CD4-positive, CD25-positive, alpha-beta regulatory T cell (primary cell): Measurements from ENCODE around the gene UCMA. TPM values are rescaled to one million over a fixed set of nuclear protein-coding genes. Genes with fewer than 3 reads are reported as not detected.

Experiments used
- ATAC-seq, 2 donors: fragments of 150-1000 bp; cut with Tn5 transposase; one replicate each; pipeline ENCODE4 v1.10.0; 2021; ENCODE audit warnings: low read depth in 2 of 2, moderate number of reproducible peaks in 2 of 2, moderate library complexity in 1 of 2
- DNase-seq, 3 donors: peaks; one replicate each; pipeline versions ENCODE4 v3.0.0 to v3.0.0-alpha.2; 2012 to 2022; ENCODE audit warnings: mixed read lengths in 1 of 3
- H3K27ac ChIP-seq: one replicate; pipeline ENCODE4 v1.7.0; 2013; ENCODE audit warnings: mild to moderate bottlenecking, low read length; ENCODE audit not compliant: insufficient read depth, poor library complexity, severe bottlenecking
- H3K27me3 ChIP-seq: one replicate; pipeline ENCODE4 v1.7.0; 2013; ENCODE audit warnings: low read length; ENCODE audit not compliant: control insufficient read depth, insufficient read depth
- H3K36me3 ChIP-seq: one replicate; pipeline ENCODE4 v1.7.0; 2013; ENCODE audit warnings: mild to moderate bottlenecking, low read length, moderate library complexity; ENCODE audit not compliant: control insufficient read depth, insufficient read depth
- H3K4me1 ChIP-seq: 2 replicates; pipeline ENCODE4 v1.7.0; 2013; ENCODE audit warnings: mild to moderate bottlenecking, low read length; ENCODE audit not compliant: insufficient read depth, control insufficient read depth, poor library complexity, severe bottlenecking
- H3K4me3 ChIP-seq: one replicate; pipeline ENCODE4 v1.7.0; 2013; ENCODE audit warnings: low read depth, mild to moderate bottlenecking, low read length, moderate library complexity
- H3K9me3 ChIP-seq, 2 experiments: 1 replicate in 1 of 2; 2 replicates in 1 of 2; pipeline ENCODE4 v1.7.0; 2013; ENCODE audit warnings: low read length in 2 of 2, mild to moderate bottlenecking in 1 of 2, moderate library complexity in 1 of 2; ENCODE audit not compliant: control insufficient read depth in 2 of 2
- H3K27ac Mint-ChIP-seq, 3 donors: one replicate each; pipeline ENCODE4 v1.8.0; 2020 to 2022; ENCODE audit warnings: mild to moderate bottlenecking in 3 of 3, mixed read lengths in 3 of 3, moderate library complexity in 2 of 3
- H3K27me3 Mint-ChIP-seq: one replicate; pipeline ENCODE4 v1.8.0; 2022; ENCODE audit warnings: mild to moderate bottlenecking, mixed read lengths
- H3K36me3 Mint-ChIP-seq: one replicate; pipeline ENCODE4 v1.8.0; 2020; ENCODE audit warnings: mixed read lengths
- H3K4me1 Mint-ChIP-seq, 4 donors: one replicate each; pipeline ENCODE4 v1.8.0; 2020 to 2022; ENCODE audit warnings: mixed read lengths in 4 of 4, mild to moderate bottlenecking in 1 of 4
- H3K4me3 Mint-ChIP-seq, 4 donors: one replicate each; pipeline ENCODE4 v1.8.0; 2020 to 2022; ENCODE audit warnings: mild to moderate bottlenecking in 4 of 4, mixed read lengths in 4 of 4, moderate library complexity in 3 of 4
- H3K9me3 Mint-ChIP-seq, 7 donors: one replicate each; pipeline ENCODE4 v1.8.0; 2020 to 2022; ENCODE audit warnings: mixed read lengths in 7 of 7, mild to moderate bottlenecking in 3 of 7, moderate library complexity in 2 of 7
- polyA plus RNA-seq, 4 donors: library from polyadenylated mRNA; unstranded; fragments of 300-500 nt; fragmentation: Illumina TruSeq; gene quantifications; one replicate each; pipeline ENCODE4 v1.2.3, GENCODE V29; 2021
- total RNA-seq: library from RNA; stranded (reverse); gene quantifications from one replicate; pipeline ENCODE4 v1.2.3, GENCODE V29; 2022

UCMA gene
- total and polyA plus RNA-seq, 5 donors from 2014 or later = not detected

GRCh38 chr10:13231808-13232207, 2.4 kb downstream of the UCMA start:
- Mint-ChIP-seq H3K9me3 (no peaks in the 10 kb centered on the region), H3K27me3 (peaks cover 6% of the 10 kb centered on the region), H3K4me1 (no peaks in the 10 kb centered on the region), H3K4me3 (no peak overlapping the region), H3K27ac (no peak overlapping the region), H3K36me3 (no peaks in the 10 kb centered on the region)
- H3K4me3 ChIP-seq = no peak overlapping the region
- H3K27ac ChIP-seq = no peak overlapping the region
- H3K9me3 ChIP-seq = no peaks in the 10 kb centered on the region
- ATAC-seq (no peak), DNase-seq (no peak)
- H3K36me3 ChIP-seq = no peaks in the 10 kb centered on the region
- H3K4me1 ChIP-seq = no peaks in the 10 kb centered on the region
- no peaks in the 10 kb centered on the region for H3K27me3 ChIP-seq

- H3K27me3 Mint-ChIP-seq = peaks cover 6% of the 10 kb centered on the region
- H3K4me1 ChIP-seq = no peaks in the 10 kb centered on the region
- ATAC-seq (no peak), DNase-seq (no peak)
- no peaks in the 10 kb centered on the region for H3K27me3 ChIP-seq
- H3K36me3 ChIP-seq = no peaks in the 10 kb centered on the region
- no peaks in the 10 kb centered on the region for H3K9me3 ChIP-seq
- no peak overlapping the region for H3K27ac ChIP-seq
- no peak overlapping the region for H3K4me3 ChIP-seq
- H3K9me3 Mint-ChIP-seq = no peaks in the 10 kb centered on the region
- H3K27ac Mint-ChIP-seq = peak overlapping the region in 1 of 3 donors; percentile 48
- no peaks in the 10 kb centered on the region for H3K36me3 Mint-ChIP-seq
- no peaks in the 10 kb centered on the region for H3K4me1 Mint-ChIP-seq
- H3K4me3 Mint-ChIP-seq = no peak overlapping the region
Observed at GRCh38 chr10:13231190-13231589, 3.0 kb downstream of the UCMA start.

- H3K4me1 Mint-ChIP-seq = no peaks in the 10 kb centered on the region
- H3K27me3 Mint-ChIP-seq = peaks cover 6% of the 10 kb centered on the region
- no peaks in the 10 kb centered on the region for H3K36me3 ChIP-seq
- no peak for DNase-seq
- no peaks in the 10 kb centered on the region for H3K9me3 ChIP-seq
- H3K27me3 ChIP-seq = no peaks in the 10 kb centered on the region
- H3K4me1 ChIP-seq = no peaks in the 10 kb centered on the region
- ATAC-seq = no peak
- no peak overlapping the region for H3K27ac ChIP-seq
- no peak overlapping the region for H3K27ac Mint-ChIP-seq
- H3K4me3 Mint-ChIP-seq = no peak overlapping the region
- H3K9me3 Mint-ChIP-seq = peaks cover 0 to 4% (median 0%) of the 10 kb centered on the region in 7 donors
- H3K36me3 Mint-ChIP-seq = no peaks in the 10 kb centered on the region
- H3K4me3 ChIP-seq = no peak overlapping the region
Observed at GRCh38 chr10:13227031-13227430, 7.1 kb downstream of the UCMA start.

GRCh38 chr10:13225601-13226000, 8.6 kb downstream of the UCMA start:
- no peak for DNase-seq

GRCh38 chr10:13224210-13224995, 9.8 kb downstream of the UCMA start:
- no peaks in the 10 kb centered on the region for H3K4me1 Mint-ChIP-seq
- no peak overlapping the region for H3K27ac Mint-ChIP-seq
- Histone ChIP-seq H3K27ac (no peak overlapping the region), H3K27me3 (no peaks in the 10 kb centered on the region), H3K9me3 (no peaks in the 10 kb centered on the region), H3K4me1 (no peaks in the 10 kb centered on the region), H3K36me3 (no peaks in the 10 kb centered on the region), H3K4me3 (no peak overlapping the region)
- no peak overlapping the region for H3K4me3 Mint-ChIP-seq
- no peak for DNase-seq
- peaks cover 0 to 4% (median 0%) of the 10 kb centered on the region in 7 donors for H3K9me3 Mint-ChIP-seq
- ATAC-seq = no peak
- no peaks in the 10 kb centered on the region for H3K36me3 Mint-ChIP-seq
- H3K27me3 Mint-ChIP-seq = peaks cover 6% of the 10 kb centered on the region

More at GRCh38 chr10:13225601-13226000, 8.6 kb downstream of the UCMA start:
- H3K4me1 Mint-ChIP-seq = no peaks in the 10 kb centered on the region
- no peak overlapping the region for H3K4me3 ChIP-seq
- H3K27ac ChIP-seq = no peak overlapping the region
- H3K27me3 ChIP-seq = no peaks in the 10 kb centered on the region
- no peaks in the 10 kb centered on the region for H3K36me3 ChIP-seq
- peaks cover 0 to 4% (median 0%) of the 10 kb centered on the region in 7 donors for H3K9me3 Mint-ChIP-seq
- no peak overlapping the region for H3K27ac Mint-ChIP-seq
- H3K4me3 Mint-ChIP-seq = no peak overlapping the region
- H3K36me3 Mint-ChIP-seq = no peaks in the 10 kb centered on the region
- H3K4me1 ChIP-seq = no peaks in the 10 kb centered on the region
- H3K27me3 Mint-ChIP-seq = peaks cover 6% of the 10 kb centered on the region
- ATAC-seq = no peak
- no peaks in the 10 kb centered on the region for H3K9me3 ChIP-seq

GRCh38 chr10:13223241-13223640, 10.9 kb downstream of the UCMA start:
- Histone ChIP-seq H3K36me3 (no peaks in the 10 kb centered on the region), H3K4me1 (no peaks in the 10 kb centered on the region), H3K9me3 (no peaks in the 10 kb centered on the region), H3K4me3 (no peak overlapping the region), H3K27ac (no peak overlapping the region), H3K27me3 (no peaks in the 10 kb centered on the region)
- Mint-ChIP-seq H3K27me3 (peaks cover 6% of the 10 kb centered on the region), H3K4me1 (no peaks in the 10 kb centered on the region), H3K4me3 (no peak overlapping the region), H3K36me3 (no peaks in the 10 kb centered on the region), H3K9me3 (peaks cover 0 to 4% (median 0%) of the 10 kb centered on the region in 7 donors), H3K27ac (no peak overlapping the region)
- DNase-seq (no peak), ATAC-seq (no peak)

- Mint-ChIP-seq H3K9me3 (peaks cover 0 to 4% (median 0%) of the 10 kb centered on the region in 7 donors), H3K4me1 (no peaks in the 10 kb centered on the region), H3K27ac (no peak overlapping the region), H3K36me3 (no peaks in the 10 kb centered on the region), H3K27me3 (peaks cover 2% of the 10 kb centered on the region), H3K4me3 (no peak overlapping the region)
- H3K4me1 ChIP-seq = no peaks in the 10 kb centered on the region
- no peak overlapping the region for H3K4me3 ChIP-seq
- H3K27ac ChIP-seq = no peak overlapping the region
- no peaks in the 10 kb centered on the region for H3K9me3 ChIP-seq
- DNase-seq (no peak), ATAC-seq (no peak)
- H3K27me3 ChIP-seq = no peaks in the 10 kb centered on the region
- no peaks in the 10 kb centered on the region for H3K36me3 ChIP-seq
Observed at GRCh38 chr10:13222566-13222965, 11.6 kb downstream of the UCMA start.

- DNase-seq = no peak
- no peaks in the 10 kb centered on the region for H3K36me3 Mint-ChIP-seq
- Histone ChIP-seq H3K4me3 (no peak overlapping the region), H3K4me1 (no peaks in the 10 kb centered on the region), H3K27ac (no peak overlapping the region), H3K36me3 (no peaks in the 10 kb centered on the region), H3K9me3 (no peaks in the 10 kb centered on the region), H3K27me3 (no peaks in the 10 kb centered on the region)
- no peaks in the 10 kb centered on the region for H3K27me3 Mint-ChIP-seq
- no peaks in the 10 kb centered on the region for H3K4me1 Mint-ChIP-seq
- ATAC-seq = no peak
- no peak overlapping the region for H3K4me3 Mint-ChIP-seq
- no peak overlapping the region for H3K27ac Mint-ChIP-seq
- peaks cover 0 to 4% (median 0%) of the 10 kb centered on the region in 7 donors for H3K9me3 Mint-ChIP-seq
Observed at GRCh38 chr10:13222151-13222550, 12.0 kb downstream of the UCMA start.
